Breast epithelium (tissue), 3 donors: ENCODE results near the gene KRTAP5-7.

Source experiments
- POLR2A ChIP-seq: fragments of 450-650 bp; IDR thresholded peaks from one replicate; pipeline ENCODE4 v1.6.1; 2016; ENCODE audit warnings: antibody characterized with exemption, mild to moderate bottlenecking, moderate library complexity
- POLR2AphosphoS5 ChIP-seq, 3 donors: sonication (generic); formaldehyde crosslinking; IDR thresholded peaks; one replicate each; pipeline ENCODE4 v1.6.1; 2017; ENCODE audit warnings: antibody characterized with exemption in 3 of 3
- TF ChIP-seq, protein P1 (sequence below), 3 donors: fragments of 450-650 bp; IDR thresholded peaks; one replicate each; pipeline ENCODE4 v1.5.1; 2016 to 2017; ENCODE audit warnings: antibody characterized with exemption in 3 of 3, mild to moderate bottlenecking in 3 of 3, moderate library complexity in 3 of 3

DNA sequence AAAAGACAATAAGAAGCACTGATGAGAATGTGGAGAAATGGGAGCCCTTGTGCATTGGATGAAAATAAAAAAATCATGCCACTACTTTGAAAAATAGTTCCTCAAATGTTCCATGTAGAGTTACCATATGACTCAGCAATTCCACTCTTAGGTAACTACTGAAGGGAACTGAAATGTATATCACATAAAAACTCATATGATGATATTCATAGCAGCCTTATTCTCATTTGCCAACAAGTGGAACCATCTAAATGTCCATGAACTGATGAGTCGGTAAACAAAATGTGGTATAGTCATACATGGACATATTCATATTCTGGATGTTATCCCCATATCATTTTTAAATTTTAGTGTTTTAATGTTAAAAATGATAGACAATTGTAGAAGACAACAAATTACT is 24.6 kb downstream of the KRTAP5-7 start:
- no peak for TF ChIP-seq POLR2AphosphoS5 (IDR thresholded peaks at IDR 0.05)
- TF ChIP-seq, protein P1, sequence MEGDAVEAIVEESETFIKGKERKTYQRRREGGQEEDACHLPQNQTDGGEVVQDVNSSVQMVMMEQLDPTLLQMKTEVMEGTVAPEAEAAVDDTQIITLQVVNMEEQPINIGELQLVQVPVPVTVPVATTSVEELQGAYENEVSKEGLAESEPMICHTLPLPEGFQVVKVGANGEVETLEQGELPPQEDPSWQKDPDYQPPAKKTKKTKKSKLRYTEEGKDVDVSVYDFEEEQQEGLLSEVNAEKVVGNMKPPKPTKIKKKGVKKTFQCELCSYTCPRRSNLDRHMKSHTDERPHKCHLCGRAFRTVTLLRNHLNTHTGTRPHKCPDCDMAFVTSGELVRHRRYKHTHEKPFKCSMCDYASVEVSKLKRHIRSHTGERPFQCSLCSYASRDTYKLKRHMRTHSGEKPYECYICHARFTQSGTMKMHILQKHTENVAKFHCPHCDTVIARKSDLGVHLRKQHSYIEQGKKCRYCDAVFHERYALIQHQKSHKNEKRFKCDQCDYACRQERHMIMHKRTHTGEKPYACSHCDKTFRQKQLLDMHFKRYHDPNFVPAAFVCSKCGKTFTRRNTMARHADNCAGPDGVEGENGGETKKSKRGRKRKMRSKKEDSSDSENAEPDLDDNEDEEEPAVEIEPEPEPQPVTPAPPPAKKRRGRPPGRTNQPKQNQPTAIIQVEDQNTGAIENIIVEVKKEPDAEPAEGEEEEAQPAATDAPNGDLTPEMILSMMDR (IDR thresholded peaks at IDR 0.05): no peak
- TF ChIP-seq POLR2A: no peak
